GM21423 (cell line): ENCODE measurements around the gene NPTXR.
A peak's percentile ranks its signal among the peaks of the same experiment; 100 is the strongest.

Source experiments
- ATAC-seq: cut with Tn5 transposase; IDR thresholded peaks from one replicate; pipeline ENCODE4 v1.9.1; 2021; ENCODE audit warnings: mild to moderate bottlenecking, moderate library complexity; ENCODE audit not compliant: unreplicated experiment

Gene NPTXR

GRCh38 chr22:38799265-38800002 is 44.4 kb downstream of the NPTXR start:
- no peak for ATAC-seq

DNA sequence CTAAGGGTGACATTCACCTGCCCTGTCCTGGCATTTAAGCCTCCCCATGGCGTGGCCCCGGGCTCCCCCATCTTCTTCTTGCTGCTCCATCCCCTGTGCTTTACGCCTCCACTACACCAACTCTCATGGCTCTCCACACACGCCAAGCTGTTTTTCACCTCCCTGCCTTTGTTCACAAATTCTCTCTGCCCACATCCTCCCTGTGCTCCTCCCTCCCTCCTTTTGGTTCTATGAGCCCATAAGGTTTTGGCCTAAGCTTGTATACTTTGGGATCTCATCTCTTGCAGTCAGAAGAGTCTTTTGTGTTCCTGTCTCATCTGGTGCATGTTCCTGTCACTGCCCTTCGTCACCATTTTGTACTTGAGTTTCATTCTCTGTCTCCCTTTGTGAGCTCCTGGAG is 45.3 kb downstream of the NPTXR start:
- no peak for ATAC-seq

GRCh38 chr22:38796262-38796957 is 47.4 kb downstream of the NPTXR start:
- no peak for ATAC-seq

DNA sequence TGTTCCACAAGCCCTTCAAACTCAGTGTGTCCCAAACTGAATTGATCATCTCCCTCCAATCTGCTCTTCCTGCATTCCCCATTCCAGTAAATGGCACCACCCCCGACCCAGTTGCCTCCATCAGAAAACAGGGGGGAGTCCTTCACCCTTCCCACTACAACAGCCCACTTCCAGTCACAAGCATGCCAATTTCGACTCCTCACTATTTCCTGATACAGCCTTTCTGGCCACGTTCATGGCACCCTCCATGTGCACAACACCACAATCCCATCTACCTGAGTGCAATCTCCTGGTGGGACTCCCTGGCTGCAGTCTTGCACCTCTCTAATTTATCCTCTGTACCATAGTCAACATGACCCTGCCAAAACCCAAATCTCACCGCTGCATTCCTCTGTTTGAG is 48.3 kb downstream of the NPTXR start:
- no peak for ATAC-seq

- ATAC-seq, result peak; percentile 95
These were observed 49.9 kb downstream of the NPTXR start, which contains the start of gene DNAL4 for GRCh38 chr22:38793721-38794466. Gene DNAL4 (minus strand): TSS chr22:38794143. CDS start chr22:38782731, 11,412 bp downstream.

GRCh38 chr22:38793317-38793716 is 50.5 kb downstream of the NPTXR start:
- no peak for ATAC-seq

- ATAC-seq, result no peak
These were observed 51.0 kb downstream of the NPTXR start for GRCh38 chr22:38792833-38793232.

GRCh38 chr22:38789606-38790005 is 54.2 kb downstream of the NPTXR start:
- no peak for ATAC-seq

DNA sequence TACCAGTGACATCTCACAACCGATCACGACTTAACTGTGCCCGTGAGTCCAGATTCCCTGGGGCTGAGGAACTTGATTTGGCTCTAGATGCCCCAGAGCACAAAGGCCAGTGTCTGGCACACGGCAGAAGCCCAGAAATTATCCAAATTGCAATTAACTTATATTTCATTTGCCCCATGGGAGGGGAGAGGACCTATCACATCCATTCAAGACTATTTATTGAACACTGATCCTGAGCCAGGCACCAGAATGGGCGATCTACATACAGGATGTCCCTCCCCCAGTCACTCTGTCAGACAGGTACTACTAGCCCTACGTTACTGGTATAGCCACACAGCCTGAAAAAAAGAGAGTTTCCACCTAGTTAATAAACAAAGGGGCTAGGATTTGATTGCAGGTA is 55.0 kb downstream of the NPTXR start:
- ATAC-seq, result no peak

GRCh38 chr22:38788021-38788816 is 55.6 kb downstream of the NPTXR start:
- no peak for ATAC-seq

GRCh38 chr22:38786631-38787030 is 57.2 kb downstream of the NPTXR start:
- ATAC-seq, result no peak

GRCh38 chr22:38784856-38785255 is 59.0 kb downstream of the NPTXR start:
- ATAC-seq, result no peak

GRCh38 chr22:38784035-38784434 is 59.8 kb downstream of the NPTXR start:
- ATAC-seq, result no peak

- no peak for ATAC-seq
These were observed 60.7 kb downstream of the NPTXR start for GRCh38 chr22:38783095-38783615.

GRCh38 chr22:38782402-38783094 is 61.3 kb downstream of the NPTXR start:
- no peak for ATAC-seq

- no peak for ATAC-seq
These were observed 62.8 kb downstream of the NPTXR start for GRCh38 chr22:38781033-38781432.

DNA sequence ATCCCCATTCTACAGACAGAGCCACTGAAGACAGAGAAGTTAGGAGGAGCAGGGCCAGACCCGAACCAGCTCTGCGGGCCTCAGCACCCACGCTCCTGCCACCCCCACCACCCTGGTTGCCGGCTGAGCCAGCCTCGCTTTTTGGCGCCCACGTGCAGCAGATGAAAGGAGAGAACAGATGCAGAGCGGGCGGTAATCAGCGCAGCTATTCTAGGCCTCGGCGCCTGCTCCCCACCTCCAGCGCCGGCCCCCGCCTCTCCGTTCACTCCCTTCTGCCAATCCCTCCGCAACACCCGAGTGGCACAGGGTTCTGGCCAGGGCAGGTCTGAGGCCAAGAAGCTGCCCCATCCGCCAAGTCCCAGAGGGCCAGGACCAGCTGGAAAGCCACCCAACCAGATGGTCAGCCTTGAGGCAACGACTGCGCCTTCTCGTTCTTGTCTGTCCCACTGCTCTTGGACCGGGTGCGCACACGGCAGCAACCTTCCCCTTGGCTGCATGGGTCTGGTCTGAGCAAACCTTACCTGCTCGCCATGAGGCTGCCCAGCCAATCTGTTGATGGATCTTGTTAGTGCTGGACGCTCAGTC is 66.6 kb downstream of the NPTXR start:
- ATAC-seq, result no peak

GRCh38 chr22:38776086-38776485 is 67.7 kb downstream of the NPTXR start:
- no peak for ATAC-seq

DNA sequence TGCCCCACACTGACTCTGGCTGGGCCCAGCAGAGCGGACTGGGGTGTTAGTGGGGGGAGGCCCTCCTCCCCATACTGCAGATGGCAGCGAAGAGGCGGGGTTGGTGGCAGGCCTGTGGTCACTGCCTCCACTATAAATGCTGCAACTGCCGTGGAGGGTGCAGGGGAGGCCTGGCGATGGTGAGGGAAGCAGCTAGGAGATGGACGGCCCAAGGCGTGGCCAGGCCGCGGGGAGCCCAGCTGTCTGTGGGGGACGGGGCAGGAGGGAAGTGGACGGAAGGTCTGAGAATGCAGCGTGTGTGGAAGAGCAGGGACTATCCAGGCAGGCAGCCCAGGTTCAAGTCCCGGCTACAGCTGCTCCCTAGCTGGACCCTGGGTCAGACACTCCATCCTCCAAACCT is 68.2 kb downstream of the NPTXR start:
- no peak for ATAC-seq
